NT2/D1 (cell line): ENCODE results near the gene KCTD11.

ENCODE experiments used
- DNase-seq: peaks from one replicate; pipeline ENCODE4 v3.0.0-alpha.2; 2011; ENCODE audit warnings: low read depth, low spot score
- H3K27me3 ChIP-seq: 2 replicates; pipeline ENCODE4 v1.6.0; 2011; ENCODE audit warnings: mild to moderate bottlenecking; ENCODE audit not compliant: insufficient read length, insufficient read depth
- H3K36me3 ChIP-seq: 2 replicates; pipeline ENCODE4 v1.6.1; 2011; ENCODE audit warnings: mild to moderate bottlenecking, low read length, mixed read lengths; ENCODE audit not compliant: insufficient read depth, insufficient read length
- H3K4me1 ChIP-seq: 2 replicates; pipeline ENCODE4 v1.5.1; 2011; ENCODE audit not compliant: insufficient read depth, insufficient read length
- H3K4me3 ChIP-seq: 2 replicates; pipeline ENCODE4 v1.5.1; 2011; ENCODE audit warnings: low read depth; ENCODE audit not compliant: insufficient read length
- H3K9ac ChIP-seq: 2 replicates; pipeline ENCODE4 v1.6.0; 2011; ENCODE audit warnings: low read depth; ENCODE audit not compliant: insufficient read length
- H3K9me3 ChIP-seq: 2 replicates; pipeline ENCODE4 v1.5.1; 2011; ENCODE audit warnings: mild to moderate bottlenecking, low read length; ENCODE audit not compliant: insufficient read depth
- SUZ12 ChIP-seq: IDR thresholded peaks from 2 replicates; pipeline ENCODE4 v1.6.1; 2011; ENCODE audit not compliant: insufficient read length, insufficient read depth; ENCODE audit errors: extremely low read depth
- YY1 ChIP-seq: IDR thresholded peaks from 2 replicates; pipeline ENCODE4 v1.6.1; 2011; ENCODE audit not compliant: insufficient read length, insufficient read depth
- ZNF274 ChIP-seq: IDR thresholded peaks from 2 replicates; pipeline ENCODE4 v1.6.1; 2011; ENCODE audit warnings: mild to moderate bottlenecking, low read depth, low read length

The KCTD11 gene

GRCh38 chr17:7311110-7311705 is 40.8 kb upstream of the KCTD11 start:
- H3K27me3 ChIP-seq = no peaks in the 10 kb centered on the region
- peaks cover 62% of the 10 kb centered on the region for H3K36me3 ChIP-seq
- no peak overlapping the region for H3K9ac ChIP-seq
- peaks cover 10% of the 10 kb centered on the region for H3K4me1 ChIP-seq
- H3K9me3 ChIP-seq = no peaks in the 10 kb centered on the region
- no peak overlapping the region for H3K4me3 ChIP-seq
- no peak for DNase-seq
- TF ChIP-seq SUZ12 (no peak), ZNF274 (no peak), YY1 (no peak)

- H3K36me3 ChIP-seq = peaks cover 72% of the 10 kb centered on the region
- no peaks in the 10 kb centered on the region for H3K9me3 ChIP-seq
- H3K4me3 ChIP-seq = no peak overlapping the region
- peaks cover 10% of the 10 kb centered on the region for H3K4me1 ChIP-seq
- no peaks in the 10 kb centered on the region for H3K27me3 ChIP-seq
- TF ChIP-seq SUZ12 (no peak), ZNF274 (no peak), YY1 (no peak)
- DNase-seq = no peak
- H3K9ac ChIP-seq = no peak overlapping the region
Measured at GRCh38 chr17:7312432-7313087, 39.4 kb upstream of the KCTD11 start.

- no peak for DNase-seq
- TF ChIP-seq SUZ12 = no peak
- TF ChIP-seq YY1 = no peak
- TF ChIP-seq ZNF274 = no peak
- Histone ChIP-seq H3K4me1 (peaks cover 10% of the 10 kb centered on the region), H3K9ac (peak overlapping the region; percentile 21), H3K4me3 (no peak overlapping the region), H3K27me3 (no peaks in the 10 kb centered on the region), H3K36me3 (peaks cover 79% of the 10 kb centered on the region), H3K9me3 (no peaks in the 10 kb centered on the region)
Measured at GRCh38 chr17:7313088-7313889, 38.7 kb upstream of the KCTD11 start.

- DNase-seq = no peak
- H3K27me3 ChIP-seq = no peaks in the 10 kb centered on the region
- H3K36me3 ChIP-seq = peaks cover 80% of the 10 kb centered on the region
- H3K9me3 ChIP-seq = no peaks in the 10 kb centered on the region
- peaks cover 10% of the 10 kb centered on the region for H3K4me1 ChIP-seq
- H3K4me3 ChIP-seq = peak overlapping the region; percentile 66
- TF ChIP-seq ZNF274 (no peak), YY1 (no peak), SUZ12 (no peak)
- H3K9ac ChIP-seq = peak overlapping the region; percentile 87
Measured at GRCh38 chr17:7313890-7314718, 37.9 kb upstream of the KCTD11 start.

GRCh38 chr17:7314719-7315569 is 37.0 kb upstream of the KCTD11 start, which contains the start of gene GPS2:
TSS of gene GPS2 (minus strand) at chr17:7315360. CDS start at chr17:7315052, 308 bp downstream.
- Histone ChIP-seq H3K36me3 (peaks cover 71% of the 10 kb centered on the region), H3K4me1 (peaks cover 6% of the 10 kb centered on the region), H3K27me3 (no peaks in the 10 kb centered on the region), H3K4me3 (peak within 1 kb of the TSS; percentile 66), H3K9ac (peak within 1 kb of the TSS; percentile 87), H3K9me3 (no peaks in the 10 kb centered on the region)
- no peak for TF ChIP-seq YY1
- TF ChIP-seq SUZ12 = no peak
- no peak for TF ChIP-seq ZNF274
- peak; percentile 77 for DNase-seq
